Erythroblast (primary cell): ENCODE data around the gene ADAM10.

Experiments
- GATA1 ChIP-seq: IDR thresholded peaks from 2 replicates; pipeline ENCODE4 v1.6.1; 2011; ENCODE audit warnings: low read depth, mild to moderate bottlenecking, control low read depth, low read length, moderate library complexity
- POLR2A ChIP-seq: IDR thresholded peaks from 2 replicates; pipeline ENCODE4 v1.6.1; 2011; ENCODE audit warnings: mild to moderate bottlenecking, low read length

GRCh38 chr15:58773024-58773423, 23.5 kb upstream of the ADAM10 start:
- no peak for TF ChIP-seq POLR2A
- TF ChIP-seq GATA1: no peak
